Thyroid gland (tissue), 4 donors: ENCODE results near the gene CHST12.

Experiments
- CTCF ChIP-seq, 6 experiments: fragments of 200-600 bp in 3 of 6; fragments of 450-650 bp in 3 of 6; sonication (generic) in 3 of 6; IDR thresholded peaks; one replicate each; pipeline ENCODE4 v1.5.1; 2016 to 2019; ENCODE audit warnings: antibody characterized with exemption in 6 of 6, mild to moderate bottlenecking in 2 of 6, inconsistent platforms in 1 of 6, moderate library complexity in 1 of 6
- POLR2A ChIP-seq, 2 donors: fragments of 450-650 bp; IDR thresholded peaks; one replicate each; pipeline ENCODE4 v1.6.1; 2017; ENCODE audit warnings: antibody characterized with exemption in 2 of 2, mild to moderate bottlenecking in 2 of 2, moderate library complexity in 1 of 2

GRCh38 chr7:2380461-2380860 is 22.9 kb upstream of the CHST12 start:
- TF ChIP-seq CTCF (IDR thresholded peaks at IDR 0.05), result no peak
- no peak for TF ChIP-seq POLR2A (IDR thresholded peaks at IDR 0.05)
